HG03159 (cell line): ENCODE results near the gene CTCF.

Experiments used
- ATAC-seq: cut with Tn5 transposase; IDR thresholded peaks from one replicate; pipeline ENCODE4 v1.9.1; 2021; ENCODE audit warnings: mild to moderate bottlenecking, moderate library complexity; ENCODE audit not compliant: unreplicated experiment

The CTCF gene

DNA sequence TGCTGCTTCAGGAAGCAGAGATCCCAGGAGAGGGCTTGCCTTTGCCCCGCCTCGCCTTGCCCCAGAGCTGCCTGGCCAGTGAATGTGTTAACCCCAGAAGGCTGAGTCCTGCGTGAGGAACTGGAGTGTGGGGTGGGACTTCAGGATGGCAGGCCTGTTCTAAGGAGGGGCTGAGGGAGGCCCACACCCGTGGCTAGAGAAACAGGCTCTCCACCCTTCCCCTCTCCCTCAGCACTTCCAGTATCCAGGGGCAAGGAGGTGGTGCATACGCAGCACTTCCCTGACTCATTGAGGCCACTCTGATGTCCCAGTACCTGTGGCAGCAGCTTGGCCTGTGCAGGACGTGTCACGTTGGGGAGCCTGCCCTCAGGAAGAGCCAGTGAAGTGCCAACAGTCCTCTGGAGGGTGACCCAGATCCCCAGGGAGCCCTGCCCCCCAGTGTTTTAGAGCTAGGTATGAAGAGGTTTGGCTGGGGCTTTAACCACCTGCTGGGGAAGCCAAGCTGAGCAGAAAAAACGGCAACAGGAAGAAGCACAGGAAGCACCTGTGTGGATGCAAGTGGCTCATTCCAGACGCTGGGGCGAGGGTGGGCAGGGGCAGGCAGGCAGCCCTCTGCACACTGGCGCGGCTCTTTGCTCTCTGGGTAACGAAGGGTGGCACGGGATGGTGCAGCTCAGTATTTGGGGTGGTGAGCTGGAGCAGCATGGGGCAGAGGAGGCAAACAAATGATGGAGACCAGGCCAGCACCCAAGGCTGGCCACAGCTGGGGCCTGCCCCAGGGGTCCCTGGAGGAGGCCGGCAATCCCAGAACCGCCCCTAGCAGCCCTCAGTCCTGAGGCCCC, 14.7 kb upstream of the CTCF start:
- ATAC-seq: peak; percentile 43

DNA sequence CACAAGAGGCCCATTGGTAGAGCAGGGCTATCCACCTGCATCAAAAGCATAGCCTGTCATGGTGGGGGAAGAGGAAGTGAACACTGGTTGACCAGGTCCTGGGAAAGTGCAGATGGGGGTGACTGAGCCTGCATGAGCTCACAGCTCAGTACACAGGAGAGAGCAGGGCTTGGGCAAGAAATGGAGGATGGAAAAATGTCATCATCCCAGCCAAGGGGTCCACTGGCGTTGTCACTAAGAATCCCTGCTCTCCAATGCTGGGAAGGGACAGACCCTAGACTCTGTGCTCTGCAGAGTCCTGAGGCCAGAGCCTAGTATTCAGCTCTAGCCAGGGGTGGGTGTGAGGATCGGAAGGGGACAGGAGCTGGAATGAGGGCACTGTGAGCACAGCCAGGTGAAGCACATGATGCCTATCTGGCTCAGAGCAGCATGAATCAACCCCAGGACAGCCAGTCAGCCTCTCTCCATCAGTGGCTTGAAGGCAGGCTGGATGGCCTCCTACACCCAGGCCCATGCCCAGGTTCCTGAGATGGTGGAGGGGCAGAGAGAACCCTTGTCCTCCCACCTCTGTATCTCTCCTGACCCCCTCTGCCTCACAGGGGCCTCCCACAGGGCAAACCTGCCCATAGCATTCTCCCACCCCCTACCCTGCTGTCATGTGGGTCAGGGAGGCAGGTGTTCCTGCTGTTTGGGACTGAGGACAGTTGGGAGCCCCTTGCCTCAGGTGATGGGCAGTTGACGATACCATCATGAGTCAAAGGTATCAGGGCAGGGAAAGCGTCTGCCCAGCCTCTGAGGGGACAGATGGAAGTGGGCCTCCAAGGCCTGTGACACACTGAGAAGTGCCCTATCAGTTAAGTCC, 13.8 kb upstream of the CTCF start:
- peak; percentile 40 for ATAC-seq

DNA sequence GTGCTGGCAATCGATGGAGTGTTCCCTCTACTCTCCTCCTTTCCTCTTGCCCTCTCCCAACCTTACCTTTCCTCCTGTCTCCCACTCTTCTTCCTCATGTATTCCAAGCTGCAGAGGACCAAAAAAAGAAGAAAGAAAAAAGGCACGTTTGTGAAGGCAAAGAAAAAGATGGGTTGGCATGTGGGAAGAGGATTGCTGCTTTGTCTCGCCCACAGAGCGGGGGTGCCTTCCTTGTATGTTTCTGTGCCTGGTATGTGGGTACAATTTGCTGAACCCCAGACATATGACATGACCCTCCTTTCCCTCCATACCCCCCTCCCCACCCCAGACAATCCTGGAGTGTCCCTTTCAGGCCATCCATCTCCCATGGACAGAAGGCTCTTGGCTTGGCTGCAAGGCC, 13.1 kb upstream of the CTCF start:
- ATAC-seq: no peak

DNA sequence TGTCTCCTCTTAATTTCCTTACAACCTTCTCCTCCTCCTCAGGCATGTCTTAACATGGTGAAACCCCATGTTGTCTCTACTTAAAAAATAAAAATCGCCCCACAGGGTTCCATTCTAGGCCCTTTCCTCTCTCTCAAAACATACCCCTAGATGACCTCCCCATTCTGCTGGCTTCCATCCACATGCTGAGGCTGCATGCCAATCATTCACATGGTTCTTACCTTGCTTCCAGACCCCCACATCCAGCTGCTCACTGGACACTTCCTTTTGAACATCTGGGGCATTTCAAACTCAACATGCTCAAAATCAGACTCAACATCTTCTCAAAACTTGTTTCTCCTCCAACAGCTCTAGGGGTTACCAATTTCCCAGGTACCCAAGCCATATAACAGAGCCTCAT, 12.4 kb upstream of the CTCF start:
- ATAC-seq: no peak

DNA sequence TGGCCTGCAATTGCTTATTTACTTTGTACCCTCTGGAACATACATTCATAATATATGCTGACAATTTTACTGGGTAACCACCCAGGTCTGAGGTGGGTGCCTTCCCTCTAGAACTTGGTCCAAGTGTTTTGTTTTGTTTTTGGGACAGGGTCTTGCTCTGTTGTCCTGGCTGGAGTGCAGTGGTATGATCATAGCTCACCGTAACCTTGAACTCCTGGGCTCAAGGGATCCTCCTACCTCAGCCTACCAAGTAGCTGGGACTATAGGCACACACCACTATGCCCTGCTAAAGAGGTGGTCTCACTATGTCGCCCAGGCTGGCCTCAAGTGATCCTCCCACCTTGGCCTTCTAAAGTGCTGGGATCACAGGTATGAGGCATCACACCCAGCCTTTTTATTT, 11.2 kb upstream of the CTCF start:
- ATAC-seq: no peak

DNA sequence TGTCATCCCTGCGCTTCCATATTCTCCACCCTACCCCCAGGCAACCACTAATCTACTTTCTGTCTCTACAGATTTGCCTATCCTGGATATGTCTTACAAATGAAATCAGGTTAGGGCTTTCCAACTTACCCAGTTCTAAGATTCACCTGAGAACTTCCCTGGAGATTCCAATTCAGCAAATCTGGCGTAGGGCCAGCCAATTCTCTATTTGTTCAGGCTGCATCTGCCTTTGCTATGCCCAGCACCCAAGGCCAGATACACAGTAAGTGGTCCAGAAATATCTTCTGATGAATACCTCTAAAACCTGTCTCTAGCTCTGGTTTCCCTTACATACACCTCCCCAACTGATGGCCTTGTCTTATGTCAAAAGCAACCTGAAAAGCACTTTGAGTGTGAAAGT, 10.4 kb upstream of the CTCF start:
- ATAC-seq: no peak

DNA sequence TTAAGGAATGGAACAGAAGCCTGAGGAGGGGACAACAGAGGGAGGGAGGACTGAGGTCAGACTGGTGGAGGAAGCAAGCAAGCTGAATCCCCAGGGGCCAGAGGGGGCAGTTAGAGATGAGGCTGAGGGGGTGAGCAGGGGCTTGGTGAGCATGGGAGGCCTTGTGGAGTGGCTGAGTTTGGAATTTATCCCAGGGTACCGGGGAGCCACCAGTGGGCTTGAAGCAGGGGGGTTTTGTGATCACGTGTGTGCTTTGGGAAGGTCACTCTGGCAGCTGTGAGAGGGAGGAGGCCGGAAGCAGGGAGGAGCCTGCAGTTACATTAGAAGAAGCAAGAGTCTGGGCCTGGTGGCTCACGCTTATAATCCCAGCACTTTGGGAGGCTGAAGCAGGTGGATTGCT, 9.8 kb upstream of the CTCF start:
- ATAC-seq: no peak

DNA sequence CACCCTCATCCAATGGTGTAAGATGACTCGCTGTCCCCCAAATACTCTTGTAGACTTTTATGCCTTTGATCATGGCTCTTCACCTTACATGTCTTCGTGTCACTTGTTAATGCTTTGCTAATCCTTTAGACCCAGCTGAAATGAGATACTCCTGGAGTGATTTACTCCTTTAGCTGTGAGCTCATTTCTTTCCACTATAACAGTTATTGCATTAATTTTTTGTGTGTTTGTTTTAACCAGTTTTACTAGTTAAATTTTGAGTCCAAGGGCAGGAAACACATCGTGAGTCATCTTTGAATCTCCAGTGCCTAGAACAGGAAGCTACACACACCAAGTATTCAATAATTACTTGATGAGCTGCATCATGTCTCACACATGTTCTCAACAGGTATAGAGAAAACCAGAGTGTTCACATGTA, 6.5 kb upstream of the CTCF start:
- no peak for ATAC-seq

DNA sequence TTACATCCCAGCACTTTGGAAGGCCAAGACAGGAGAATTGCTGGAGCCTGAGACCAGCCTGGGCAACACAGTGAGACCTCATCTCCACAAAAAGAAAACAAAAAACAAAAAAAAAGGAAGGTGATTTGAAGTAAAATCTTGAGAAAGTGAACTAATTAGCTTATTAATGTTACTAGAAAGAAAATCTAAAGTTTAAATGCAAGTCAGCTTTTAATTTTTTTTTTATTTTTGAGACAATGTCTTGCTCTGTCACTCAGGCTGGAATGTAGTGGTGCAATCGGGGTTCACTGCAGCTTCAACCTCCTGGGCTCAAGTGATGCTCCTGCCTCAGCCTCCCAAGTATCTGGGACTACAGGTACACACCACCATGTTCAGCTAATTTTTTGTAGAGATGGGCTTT, 3.5 kb upstream of the CTCF start:
- no peak for ATAC-seq

DNA sequence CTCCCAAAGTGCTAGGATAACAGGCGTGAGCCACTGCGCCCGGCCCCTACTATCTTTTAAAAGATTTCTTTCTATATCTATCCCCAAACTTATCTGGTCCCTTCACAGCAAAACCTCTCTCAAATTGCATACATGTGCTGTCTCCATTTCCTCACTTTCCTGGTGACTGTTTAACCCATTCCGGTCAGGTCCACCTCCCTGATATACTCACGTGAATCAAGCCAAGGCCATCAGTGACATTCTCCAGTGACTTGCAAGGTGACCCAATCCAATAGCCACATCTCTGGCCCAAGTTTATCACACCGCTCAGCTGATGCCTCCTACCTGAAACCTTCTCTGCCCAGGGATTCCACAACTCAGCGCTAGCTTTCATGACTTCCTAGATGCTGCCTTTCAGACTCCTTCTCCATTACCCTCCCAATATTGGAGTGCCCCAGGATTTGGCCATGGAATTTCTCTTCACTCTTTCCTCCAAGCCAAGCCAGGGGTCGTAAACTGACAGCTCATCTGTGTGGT, 1.4 kb upstream of the CTCF start:
- no peak for ATAC-seq

DNA sequence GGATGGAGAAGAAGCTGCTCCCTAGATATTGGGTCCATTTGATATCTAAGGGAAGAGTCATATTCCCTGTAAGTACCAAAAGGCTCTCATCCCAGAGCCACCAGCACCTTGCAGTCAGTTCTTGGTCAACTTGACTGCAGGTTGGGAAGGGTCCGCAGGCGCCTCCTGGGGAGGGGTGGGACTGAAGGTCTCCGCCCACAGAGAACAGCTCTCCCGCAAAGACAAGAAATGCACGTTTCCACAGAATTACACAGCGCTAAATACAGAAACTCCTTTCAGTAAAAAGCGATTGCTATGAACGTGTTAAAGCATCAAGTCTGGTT, 864 bp upstream of the CTCF start:
- ATAC-seq: no peak

DNA sequence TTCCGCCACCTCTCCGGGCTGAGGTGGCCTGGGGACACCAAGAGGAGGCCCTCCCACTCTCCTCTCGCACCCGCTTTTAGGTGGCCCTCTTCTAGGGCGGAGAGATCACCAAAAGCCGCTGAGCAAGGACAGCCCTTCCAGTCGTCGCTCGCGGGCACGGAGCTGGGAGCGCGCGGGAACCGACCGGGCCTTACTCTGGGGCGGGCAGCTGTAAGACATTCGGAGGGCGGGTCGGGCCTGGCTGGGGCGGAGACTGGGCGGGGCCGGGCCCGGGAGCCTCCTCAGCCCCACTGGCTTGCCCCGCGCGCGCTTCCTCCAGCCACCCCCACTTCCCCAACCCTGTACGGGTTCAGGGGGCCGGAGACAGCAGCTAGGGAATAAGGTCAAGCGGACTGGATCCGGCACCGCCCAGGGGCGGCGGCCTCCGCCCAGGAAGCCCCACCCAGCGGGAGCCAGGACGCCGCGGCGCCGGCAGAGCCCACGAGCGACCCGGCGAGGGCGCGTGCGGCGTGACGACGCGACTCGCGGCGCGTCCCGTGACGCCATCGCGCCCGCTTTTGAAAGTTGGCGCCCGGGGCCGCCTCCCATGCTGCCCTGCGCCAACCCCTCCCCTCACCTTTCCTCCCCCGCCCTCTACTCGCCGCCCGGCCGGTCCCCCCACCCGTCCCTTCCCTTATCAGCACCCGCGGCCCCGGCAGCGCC, 351 bp upstream of the CTCF start:
- peak; percentile 76 for ATAC-seq

DNA sequence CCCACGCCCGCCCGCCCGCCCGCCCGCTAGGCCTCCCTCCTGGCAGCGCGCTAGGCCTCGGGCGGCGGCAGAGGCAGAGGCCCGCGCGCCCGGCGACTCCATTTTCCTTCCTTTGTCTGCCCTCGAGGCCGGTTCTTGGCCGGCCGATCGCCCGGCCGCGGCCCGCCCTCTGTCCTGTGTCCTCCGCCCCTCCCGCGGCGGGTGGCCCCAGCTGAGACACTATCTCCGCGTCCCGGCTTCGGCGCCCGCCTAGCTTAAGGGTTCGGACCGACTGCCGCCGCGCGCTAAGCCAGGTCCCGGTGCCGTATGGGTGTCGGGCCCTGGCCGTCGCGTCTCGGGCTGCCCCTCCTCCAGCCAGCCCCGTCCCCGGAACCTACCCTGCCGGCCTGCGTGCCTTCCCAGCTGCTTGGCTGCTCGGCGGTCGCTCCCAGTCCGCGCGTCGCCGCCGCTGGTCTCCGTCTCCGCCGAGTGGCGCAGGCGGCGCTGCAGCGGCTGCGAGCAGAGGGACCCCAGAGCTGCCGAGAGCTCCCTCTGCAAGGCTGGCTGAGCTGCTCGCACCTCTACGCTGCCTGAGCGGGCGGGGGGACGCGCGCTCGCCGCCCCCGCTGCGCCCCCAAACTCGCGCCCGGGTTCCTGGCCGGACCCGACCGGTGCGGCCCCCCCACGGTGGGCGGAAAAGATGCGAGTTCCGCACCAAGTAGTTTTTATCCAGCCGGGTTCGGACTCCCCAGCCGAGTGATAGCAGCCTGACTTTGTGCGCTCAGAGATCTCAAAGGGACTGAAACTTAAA, 787 bp downstream of the CTCF start:
- peak; percentile 13 for ATAC-seq

DNA sequence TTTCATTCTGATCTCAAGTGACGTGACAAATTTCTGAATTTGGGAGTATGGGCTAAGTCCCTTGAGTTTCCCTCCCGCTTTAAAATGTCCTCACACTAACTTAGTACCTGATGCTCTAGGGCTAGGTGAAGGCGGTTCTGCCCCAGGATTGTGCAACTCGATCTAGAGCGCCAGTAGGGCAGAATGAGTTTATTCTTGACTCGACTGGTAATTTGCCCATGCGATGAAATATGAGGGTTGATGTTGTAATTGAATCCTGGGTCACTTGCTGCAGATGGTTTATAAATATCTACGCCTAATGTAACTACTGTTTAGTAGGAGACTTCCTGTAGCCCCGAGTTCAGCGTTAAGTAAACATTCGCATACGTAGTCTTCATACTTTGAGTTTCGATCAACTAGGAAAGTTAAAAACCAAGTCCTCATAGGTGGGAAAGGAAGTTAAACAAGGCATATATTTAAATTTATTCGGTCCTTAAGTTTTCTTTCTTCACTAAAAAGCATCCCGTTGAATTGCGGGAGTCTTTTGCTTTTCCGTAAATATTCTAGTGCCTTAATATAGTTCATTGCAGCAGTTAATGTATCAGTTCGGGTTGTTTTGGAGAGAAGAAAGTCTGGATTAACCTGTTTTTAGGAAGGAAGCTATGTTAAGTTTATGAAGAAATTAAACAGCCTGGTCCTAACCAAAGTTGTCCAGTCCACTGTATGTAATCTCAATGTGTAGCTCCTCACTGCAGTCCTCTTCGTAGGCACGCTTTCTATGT, 1.6 kb downstream of the CTCF start:
- ATAC-seq: no peak

DNA sequence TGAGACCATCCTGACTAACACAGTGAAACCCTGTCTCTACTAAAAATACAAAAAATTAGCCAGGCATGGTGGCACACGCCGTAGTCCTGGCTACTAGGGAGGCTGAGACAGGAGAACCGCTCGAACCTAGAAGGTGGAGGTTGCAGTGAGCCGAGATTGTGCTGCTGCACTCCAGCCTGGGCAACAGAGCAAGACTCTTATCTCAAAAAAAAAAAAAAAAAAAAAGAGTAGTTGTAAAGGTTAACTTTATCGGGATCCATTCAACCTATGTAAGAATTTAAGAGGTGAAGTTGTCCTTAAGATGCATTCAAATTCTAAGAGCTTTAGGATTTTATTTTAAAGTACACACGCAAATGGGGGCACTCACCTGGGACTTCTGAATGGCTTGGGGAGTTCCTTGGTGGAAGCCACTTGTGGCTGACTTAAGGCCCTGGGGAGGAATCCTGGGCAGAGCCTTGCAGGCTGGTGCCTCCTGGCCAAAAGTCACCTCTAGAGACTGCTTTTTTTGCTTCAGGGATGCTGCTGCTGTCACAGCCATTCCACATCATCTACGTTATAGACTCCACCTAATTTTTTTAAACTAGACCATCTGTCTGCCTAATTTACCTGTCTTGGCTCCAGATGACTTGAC, 3.3 kb downstream of the CTCF start:
- no peak for ATAC-seq

DNA sequence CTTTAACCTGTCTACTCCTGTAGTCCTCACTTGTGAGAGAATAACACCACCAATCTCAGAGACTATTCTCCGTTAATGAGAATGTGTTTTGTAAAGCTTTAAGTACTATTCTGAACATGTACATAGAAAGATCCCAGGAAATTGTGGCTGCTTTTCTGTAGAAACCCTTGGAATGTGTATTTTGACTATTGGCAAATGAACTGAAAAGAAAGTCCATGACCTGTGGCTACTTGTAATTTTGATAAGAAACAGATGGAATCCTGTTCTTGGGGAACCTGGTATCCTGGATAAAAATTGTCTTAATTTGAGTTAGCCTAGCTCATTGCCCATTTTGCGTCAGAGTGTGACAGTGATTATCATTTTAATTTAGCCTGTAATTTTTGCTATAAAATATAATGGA, 9.1 kb downstream of the CTCF start:
- no peak for ATAC-seq

DNA sequence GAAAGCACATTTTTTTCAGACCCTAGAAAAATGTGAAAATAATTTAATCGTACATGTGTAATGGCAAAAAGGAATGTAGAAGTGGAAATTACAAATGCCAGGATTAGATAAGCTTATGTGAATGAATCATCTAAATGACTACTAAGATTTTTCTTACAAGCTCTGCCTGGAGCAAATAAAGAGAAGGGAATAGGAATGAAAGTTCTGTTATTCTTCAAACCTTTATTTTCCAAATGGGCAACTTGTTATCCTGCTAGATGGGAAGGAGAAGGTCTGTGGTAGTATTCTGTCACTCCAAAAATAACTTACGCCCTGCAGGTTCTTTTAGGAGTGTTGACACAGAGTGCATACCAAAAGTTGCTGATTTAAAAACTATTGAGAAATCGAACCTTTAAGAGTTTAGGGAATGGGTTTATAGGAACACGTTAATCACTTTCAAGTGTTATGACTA, 9.7 kb downstream of the CTCF start:
- ATAC-seq: no peak

DNA sequence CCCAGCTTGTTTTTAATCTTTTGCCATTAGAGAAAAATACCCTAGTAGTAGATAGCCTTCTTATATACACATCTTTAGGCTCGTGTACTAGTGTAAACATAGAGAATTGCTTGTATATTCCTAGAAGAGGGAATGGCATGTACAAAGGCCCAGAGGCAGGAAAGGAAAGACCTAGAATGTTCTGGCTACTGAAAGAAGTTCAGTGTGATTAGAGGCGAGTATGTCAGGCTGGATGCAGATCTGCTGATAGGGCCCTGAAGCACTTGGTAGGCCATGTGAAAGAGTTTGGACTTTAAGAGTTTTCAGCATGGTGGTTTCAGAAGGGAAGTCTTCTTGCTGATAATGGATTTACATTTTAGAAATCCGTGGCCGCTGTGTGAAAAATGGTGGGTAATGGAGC, 17.4 kb downstream of the CTCF start:
- no peak for ATAC-seq

DNA sequence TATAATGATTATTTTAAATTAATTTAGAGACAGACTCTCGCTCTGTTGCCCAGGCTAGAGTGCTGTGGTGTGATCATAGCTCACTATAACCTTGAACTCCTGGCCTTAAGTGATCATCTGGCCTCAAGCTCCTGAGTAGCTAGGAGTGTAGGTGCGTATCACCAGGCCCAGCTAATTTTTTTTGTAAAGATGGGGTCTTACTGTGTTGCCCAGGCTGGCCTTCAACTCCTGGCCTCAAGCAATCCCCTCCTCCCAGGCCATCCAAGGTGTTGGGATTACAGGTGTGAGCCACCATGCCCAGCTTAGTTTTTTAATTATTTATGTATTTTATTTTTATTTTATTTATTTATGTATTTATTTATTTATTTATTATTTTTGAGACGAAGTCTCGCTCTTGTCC, 17.9 kb downstream of the CTCF start:
- ATAC-seq: no peak
